ENCODE measurements around the gene TEX38. TPM values are rescaled to one million over a fixed set of nuclear protein-coding genes. Genes with fewer than 3 reads are reported as not detected.

TEX38 gene
- total and polyA plus RNA-seq, 2 of the 13 experiments (the other 11 are each of a cell fraction or from before 2014, with no cell fraction given): 0.18 TPM; not detected in 1

- POLR2A ChIA-PET: interaction anchor here (1.4 kb wide), 1 partner anchor 17 kb away, joined by 3 read pairs; no protein-coding TSS in a partner anchor
These were observed 36.5 kb downstream of the TEX38 start for GRCh38 chr1:46708121-46708520.

More at GRCh38 chr1:46708121-46708520, 36.5 kb downstream of the TEX38 start:
- peaks cover 2% of the 10 kb centered on the region for H3K79me2 ChIP-seq (ENCODE audit: insufficient read depth, low read length)
- H3K4me3 ChIP-seq (replicated peaks in 1 of 3; ENCODE audit: insufficient read depth in 1 of 3, low read depth in 2 of 3, low read length in 3 of 3): no peak overlapping the region
- H3K27ac ChIP-seq (ENCODE audit: extremely low read length, insufficient read depth, low read length): no peak overlapping the region
- intact Hi-C loops (cut with micrococcal nuclease; ENCODE audit: unreplicated experiment): no loop called here
- TF ChIP-seq ZBTB34 (CRISPR knock-in tag; IDR thresholded peaks at IDR 0.05) (no peak), ZNF160 (CRISPR knock-in tag; IDR thresholded peaks at IDR 0.05) (no peak), TARDBP (CRISPR knock-in tag; IDR thresholded peaks at IDR 0.05) (no peak), KDM6A (CRISPR knock-in tag; IDR thresholded peaks at IDR 0.05; ENCODE audit: low read depth) (no peak), ZNF562 (CRISPR knock-in tag; IDR thresholded peaks at IDR 0.05; ENCODE audit: borderline replicate concordance) (no peak), YEATS2 (CRISPR knock-in tag; IDR thresholded peaks at IDR 0.05; ENCODE audit: borderline replicate concordance) (no peak), ZBTB7B (CRISPR knock-in tag; IDR thresholded peaks at IDR 0.05) (no peak), ZNF776 (CRISPR knock-in tag; IDR thresholded peaks at IDR 0.05) (no peak), BATF2 (CRISPR knock-in tag; IDR thresholded peaks at IDR 0.05) (no peak), ZNF343 (CRISPR knock-in tag; IDR thresholded peaks at IDR 0.05) (no peak), ZNF770 (CRISPR knock-in tag; IDR thresholded peaks at IDR 0.05) (no peak)
- TF ChIP-seq, protein P1, sequence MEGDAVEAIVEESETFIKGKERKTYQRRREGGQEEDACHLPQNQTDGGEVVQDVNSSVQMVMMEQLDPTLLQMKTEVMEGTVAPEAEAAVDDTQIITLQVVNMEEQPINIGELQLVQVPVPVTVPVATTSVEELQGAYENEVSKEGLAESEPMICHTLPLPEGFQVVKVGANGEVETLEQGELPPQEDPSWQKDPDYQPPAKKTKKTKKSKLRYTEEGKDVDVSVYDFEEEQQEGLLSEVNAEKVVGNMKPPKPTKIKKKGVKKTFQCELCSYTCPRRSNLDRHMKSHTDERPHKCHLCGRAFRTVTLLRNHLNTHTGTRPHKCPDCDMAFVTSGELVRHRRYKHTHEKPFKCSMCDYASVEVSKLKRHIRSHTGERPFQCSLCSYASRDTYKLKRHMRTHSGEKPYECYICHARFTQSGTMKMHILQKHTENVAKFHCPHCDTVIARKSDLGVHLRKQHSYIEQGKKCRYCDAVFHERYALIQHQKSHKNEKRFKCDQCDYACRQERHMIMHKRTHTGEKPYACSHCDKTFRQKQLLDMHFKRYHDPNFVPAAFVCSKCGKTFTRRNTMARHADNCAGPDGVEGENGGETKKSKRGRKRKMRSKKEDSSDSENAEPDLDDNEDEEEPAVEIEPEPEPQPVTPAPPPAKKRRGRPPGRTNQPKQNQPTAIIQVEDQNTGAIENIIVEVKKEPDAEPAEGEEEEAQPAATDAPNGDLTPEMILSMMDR (CRISPR knock-in tag; IDR thresholded peaks at IDR 0.05): no peak
- FAIRE-seq: no peak
- no peaks in the 10 kb centered on the region for H3K9me3 ChIP-seq (ENCODE audit: low read length)
- in situ Hi-C loops (cut with HindIII; ENCODE audit: extremely low pct_ligation_motif_present, low pct_unique_long_range_greater_than_20kb): no loop called here
- H2AFZ ChIP-seq (ENCODE audit: low read length): no peak overlapping the region
- 100% methylated on average over 1 of the region's 1 CpG for WGBS (ENCODE audit: low lambda C conversion rate)
- H4K20me1 ChIP-seq (ENCODE audit: insufficient read depth, low read length): no peaks in the 10 kb centered on the region; the same call in 1 of the 2 replicates
- CTCF ChIA-PET (ENCODE audit: low intra/inter-chr PET ratio, low total read pairs): no interaction called here
- H3K4me1 ChIP-seq (ENCODE audit: insufficient read depth, low read length): no peaks in the 10 kb centered on the region
- no peak for DNase-seq (ENCODE audit: low spot score)
- peaks cover 13 to 73% of the 10 kb centered on the region in 2 experiments for H3K36me3 ChIP-seq (replicated peaks in 1 of 2; ENCODE audit: control insufficient read depth in 1 of 2, insufficient read depth in 2 of 2, low read length in 2 of 2)
- no peaks in the 10 kb centered on the region for H3K27me3 ChIP-seq (ENCODE audit: control insufficient read depth in 1 of 2, insufficient read depth in 2 of 2, low read length in 2 of 2)
- no TSS peak for BruUV-seq (replicated peaks)
- H3K9ac ChIP-seq (ENCODE audit: insufficient read depth, low read depth, low read length): no peak overlapping the region
- no peak for ATAC-seq
- H3K4me2 ChIP-seq (ENCODE audit: low read depth, low read length): no peak overlapping the region
